ENCODE measurements around the gene FRMD4B.

Gene FRMD4B

DNA sequence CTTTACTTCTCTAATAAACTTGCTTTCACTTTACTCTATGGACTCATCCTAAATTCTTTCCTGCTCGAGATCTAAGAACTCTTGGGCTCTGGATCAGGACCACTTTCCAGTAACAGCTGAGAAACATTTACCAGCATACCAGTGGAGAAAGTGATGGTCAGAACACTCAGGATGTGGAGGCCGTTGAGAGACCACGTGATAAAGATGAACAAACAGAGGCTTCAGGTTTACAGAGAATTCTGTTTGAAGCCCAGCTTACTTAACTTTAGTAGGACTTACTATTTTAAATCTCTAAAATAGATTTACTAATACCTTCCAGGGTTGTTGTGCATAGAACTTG lies 57.0 kb downstream of the FRMD4B start:
- no peaks in the 10 kb centered on the region for H3K9me2 ChIP-seq (ENCODE audit: low read depth, low read length)
- peak overlapping the region; percentile 77; the same call in 1 of the 2 replicates for H2AFZ ChIP-seq (ENCODE audit: low read length)
- no peaks in the 10 kb centered on the region for H3K79me2 ChIP-seq (ENCODE audit: insufficient read depth, low read length)
- H3K27me3 ChIP-seq (ENCODE audit: insufficient read depth, low read length), result no peaks in the 10 kb centered on the region
- TF ChIP-seq, protein P1, sequence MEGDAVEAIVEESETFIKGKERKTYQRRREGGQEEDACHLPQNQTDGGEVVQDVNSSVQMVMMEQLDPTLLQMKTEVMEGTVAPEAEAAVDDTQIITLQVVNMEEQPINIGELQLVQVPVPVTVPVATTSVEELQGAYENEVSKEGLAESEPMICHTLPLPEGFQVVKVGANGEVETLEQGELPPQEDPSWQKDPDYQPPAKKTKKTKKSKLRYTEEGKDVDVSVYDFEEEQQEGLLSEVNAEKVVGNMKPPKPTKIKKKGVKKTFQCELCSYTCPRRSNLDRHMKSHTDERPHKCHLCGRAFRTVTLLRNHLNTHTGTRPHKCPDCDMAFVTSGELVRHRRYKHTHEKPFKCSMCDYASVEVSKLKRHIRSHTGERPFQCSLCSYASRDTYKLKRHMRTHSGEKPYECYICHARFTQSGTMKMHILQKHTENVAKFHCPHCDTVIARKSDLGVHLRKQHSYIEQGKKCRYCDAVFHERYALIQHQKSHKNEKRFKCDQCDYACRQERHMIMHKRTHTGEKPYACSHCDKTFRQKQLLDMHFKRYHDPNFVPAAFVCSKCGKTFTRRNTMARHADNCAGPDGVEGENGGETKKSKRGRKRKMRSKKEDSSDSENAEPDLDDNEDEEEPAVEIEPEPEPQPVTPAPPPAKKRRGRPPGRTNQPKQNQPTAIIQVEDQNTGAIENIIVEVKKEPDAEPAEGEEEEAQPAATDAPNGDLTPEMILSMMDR (IDR thresholded peaks at IDR 0.05; ENCODE audit: low read length), result no peak
- TF ChIP-seq EZH2 (IDR thresholded peaks at IDR 0.05; ENCODE audit: borderline replicate concordance, low read length), result no peak
- H3K4me2 ChIP-seq (ENCODE audit: low read length), result peak overlapping the region; percentile 39; the same call in 1 of the 2 replicates
- H3K9ac ChIP-seq (ENCODE audit: low read length), result no peak overlapping the region
- H3F3A ChIP-seq (ENCODE audit: insufficient read depth, low read length), result no peaks in the 10 kb centered on the region; the same call in 1 of the 2 replicates
- H3K4me1 ChIP-seq (ENCODE audit: insufficient read depth, low read length, severe bottlenecking), result peaks cover 50% of the 10 kb centered on the region
- H3K27ac ChIP-seq (ENCODE audit: low read depth, low read length, poor library complexity, severe bottlenecking), result peak overlapping the region; percentile 90
- no peaks in the 10 kb centered on the region for H4K20me1 ChIP-seq (ENCODE audit: insufficient read depth, low read length)
- H3K9me3 ChIP-seq (ENCODE audit: low read length), result no peaks in the 10 kb centered on the region
- H3K4me3 ChIP-seq (ENCODE audit: low read depth, low read length, poor library complexity, severe bottlenecking), result no peak overlapping the region
- H3K36me3 ChIP-seq (ENCODE audit: insufficient read depth, low read length), result no peaks in the 10 kb centered on the region

DNA sequence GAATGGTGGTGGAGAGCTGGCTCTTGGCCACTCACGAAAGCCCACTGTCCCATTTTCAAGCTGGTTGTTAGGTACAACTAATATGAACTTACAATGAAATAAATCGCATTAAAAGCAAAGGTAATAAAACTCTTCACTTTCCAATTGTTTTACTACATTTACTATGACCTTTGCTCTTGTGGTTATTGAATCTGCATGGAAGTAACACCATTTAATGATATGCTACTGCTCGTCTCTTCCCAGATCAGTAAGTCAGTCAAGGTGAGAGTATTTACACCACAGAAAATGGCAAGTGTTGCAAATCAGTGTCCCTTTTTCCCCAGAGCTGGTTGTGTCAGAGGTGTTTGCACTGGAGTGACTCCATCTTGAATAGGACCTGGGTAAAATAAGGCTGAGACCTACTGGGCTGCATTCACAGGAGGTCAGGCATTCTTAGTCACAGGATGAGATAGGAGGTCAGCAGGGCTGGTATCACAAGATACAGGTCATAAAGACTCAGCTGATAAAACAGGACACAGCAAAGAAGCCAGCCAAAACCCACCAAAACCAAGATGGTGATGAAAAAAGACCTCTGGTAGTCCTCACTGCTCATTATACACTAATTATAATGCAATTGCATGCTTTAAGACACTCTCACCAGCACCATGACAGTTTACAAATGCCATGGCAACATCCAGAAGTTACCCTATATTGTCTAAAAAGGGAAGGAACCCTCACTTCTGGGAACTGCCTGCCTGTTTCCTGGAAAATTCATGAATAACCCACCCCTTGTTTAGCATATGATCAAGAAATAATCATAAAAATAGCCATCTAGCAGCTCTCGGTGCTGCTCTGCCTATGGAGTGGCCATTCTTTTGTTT lies 57.6 kb downstream of the FRMD4B start:
- H3K27me3 ChIP-seq (ENCODE audit: insufficient read depth, low read length), result no peaks in the 10 kb centered on the region
- H3K4me1 ChIP-seq (ENCODE audit: insufficient read depth, low read length, severe bottlenecking), result peaks cover 50% of the 10 kb centered on the region
- H3K4me3 ChIP-seq (ENCODE audit: low read depth, low read length, poor library complexity, severe bottlenecking), result no peak overlapping the region
- peak overlapping the region; percentile 90 for H3K27ac ChIP-seq (ENCODE audit: low read depth, low read length, poor library complexity, severe bottlenecking)
- H2AFZ ChIP-seq (ENCODE audit: low read length), result peak overlapping the region; percentile 89
- peak overlapping the region; percentile 41 for H3K9ac ChIP-seq (ENCODE audit: low read length)
- no peaks in the 10 kb centered on the region for H3K36me3 ChIP-seq (ENCODE audit: insufficient read depth, low read length)
- no peaks in the 10 kb centered on the region for H3K79me2 ChIP-seq (ENCODE audit: insufficient read depth, low read length)
- peak overlapping the region; percentile 50; the same call in 1 of the 2 replicates for H3K4me2 ChIP-seq (ENCODE audit: low read length)
- no peaks in the 10 kb centered on the region for H3K9me2 ChIP-seq (ENCODE audit: low read depth, low read length)
- H3K9me3 ChIP-seq (ENCODE audit: low read length), result no peaks in the 10 kb centered on the region
- TF ChIP-seq, protein P1 (IDR thresholded peaks at IDR 0.05; ENCODE audit: low read length), result no peak
- TF ChIP-seq EZH2 (IDR thresholded peaks at IDR 0.05; ENCODE audit: borderline replicate concordance, low read length), result no peak
- no peaks in the 10 kb centered on the region for H4K20me1 ChIP-seq (ENCODE audit: insufficient read depth, low read length)
- no peaks in the 10 kb centered on the region; the same call in 1 of the 2 replicates for H3F3A ChIP-seq (ENCODE audit: insufficient read depth, low read length)

DNA sequence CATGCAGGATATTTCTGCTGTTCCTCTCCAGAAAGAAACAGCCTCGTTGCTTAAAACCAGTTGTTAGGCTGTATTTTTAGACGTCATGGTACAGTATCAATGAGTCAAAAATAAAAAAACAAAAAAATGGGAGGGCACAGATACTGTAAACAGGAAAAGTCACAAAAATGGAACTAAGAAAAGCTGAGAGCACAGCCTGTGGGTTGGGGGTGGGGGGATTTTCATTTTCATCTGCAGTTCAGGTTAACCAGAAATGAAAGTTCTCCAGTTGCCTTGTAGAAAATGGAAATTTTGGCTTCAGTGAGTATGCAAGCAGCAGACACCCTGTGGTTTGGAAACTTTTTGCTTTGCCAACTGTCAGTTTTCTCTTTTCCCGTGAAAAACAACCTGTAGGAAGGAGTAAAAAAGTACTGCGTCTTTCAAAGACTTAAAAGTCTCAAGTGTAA lies 59.0 kb downstream of the FRMD4B start:
- Histone ChIP-seq H3K9me3 (ENCODE audit: low read length) (no peaks in the 10 kb centered on the region), H2AFZ (ENCODE audit: low read length) (no peak overlapping the region), H3K4me2 (ENCODE audit: low read length) (peak overlapping the region; percentile 50), H3K9ac (ENCODE audit: low read length) (peak overlapping the region; percentile 41), H3K27ac (ENCODE audit: low read depth, low read length, poor library complexity, severe bottlenecking) (peak overlapping the region; percentile 90), H3K27me3 (ENCODE audit: insufficient read depth, low read length) (no peaks in the 10 kb centered on the region), H3K4me1 (ENCODE audit: insufficient read depth, low read length, severe bottlenecking) (peaks cover 50% of the 10 kb centered on the region), H3K79me2 (ENCODE audit: insufficient read depth, low read length) (no peaks in the 10 kb centered on the region), H3K36me3 (ENCODE audit: insufficient read depth, low read length) (no peaks in the 10 kb centered on the region), H3F3A (ENCODE audit: insufficient read depth, low read length) (no peaks in the 10 kb centered on the region; the same call in 1 of the 2 replicates), H4K20me1 (ENCODE audit: insufficient read depth, low read length) (no peaks in the 10 kb centered on the region), H3K4me3 (ENCODE audit: low read depth, low read length, poor library complexity, severe bottlenecking) (no peak overlapping the region), H3K9me2 (ENCODE audit: low read depth, low read length) (no peaks in the 10 kb centered on the region)
- TF ChIP-seq, protein P1 (IDR thresholded peaks at IDR 0.05; ENCODE audit: low read length), result no peak
- no peak for TF ChIP-seq EZH2 (IDR thresholded peaks at IDR 0.05; ENCODE audit: borderline replicate concordance, low read length)

Measured in OCI-LY1 (cell line).